NAMALWA (cell line): ENCODE data around the gene PRSS33.

Experiments used
- DNase-seq: peaks from one replicate; pipeline ENCODE4 v3.0.0-alpha.2; 2015; ENCODE audit warnings: low spot score

PRSS33 gene

GRCh38 chr16:2763173-2763572 is 24.2 kb downstream of the PRSS33 start:
- DNase-seq, result no peak

- DNase-seq, result no peak
Measured at GRCh38 chr16:2762711-2763110, 24.6 kb downstream of the PRSS33 start.

GRCh38 chr16:2761886-2762583 is 25.3 kb downstream of the PRSS33 start:
- DNase-seq, result no peak

- no peak for DNase-seq
Measured at GRCh38 chr16:2761472-2761871, 25.9 kb downstream of the PRSS33 start.

- no peak for DNase-seq
Measured at GRCh38 chr16:2757344-2757743, 30.0 kb downstream of the PRSS33 start.

- no peak for DNase-seq
Measured at GRCh38 chr16:2756288-2757015, 30.9 kb downstream of the PRSS33 start.

- DNase-seq, result no peak
Measured at GRCh38 chr16:2755158-2755557, 32.2 kb downstream of the PRSS33 start.

GRCh38 chr16:2753733-2754020 is 33.7 kb downstream of the PRSS33 start:
- no peak for DNase-seq

- peak; percentile 82 for DNase-seq
Measured at GRCh38 chr16:2752850-2753732, 34.3 kb downstream of the PRSS33 start.

GRCh38 chr16:2752035-2752849 is 35.1 kb downstream of the PRSS33 start, which contains the start of gene SRRM2:
Gene SRRM2 (plus strand): TSS chr16:2752638. CDS start chr16:2756365, 3,727 bp downstream.
- peak; percentile 97 for DNase-seq

GRCh38 chr16:2751577-2752034 is 35.8 kb downstream of the PRSS33 start:
- peak; percentile 92 for DNase-seq

GRCh38 chr16:2749936-2750335 is 37.4 kb downstream of the PRSS33 start:
- DNase-seq, result no peak

- DNase-seq, result no peak
Measured at GRCh38 chr16:2749476-2749875, 37.9 kb downstream of the PRSS33 start.

GRCh38 chr16:2748757-2749455 is 38.5 kb downstream of the PRSS33 start:
- DNase-seq, result no peak

GRCh38 chr16:2745961-2746360 is 41.4 kb downstream of the PRSS33 start:
- no peak for DNase-seq

GRCh38 chr16:2745116-2745890 is 42.1 kb downstream of the PRSS33 start:
- no peak for DNase-seq

- DNase-seq, result no peak
Measured at GRCh38 chr16:2744711-2745110, 42.6 kb downstream of the PRSS33 start.

GRCh38 chr16:2743007-2743810 is 44.2 kb downstream of the PRSS33 start:
- DNase-seq, result no peak

GRCh38 chr16:2742323-2743006 is 44.9 kb downstream of the PRSS33 start:
- no peak for DNase-seq
